ENCODE results near the gene GHRHR.

GHRHR gene

DNA sequence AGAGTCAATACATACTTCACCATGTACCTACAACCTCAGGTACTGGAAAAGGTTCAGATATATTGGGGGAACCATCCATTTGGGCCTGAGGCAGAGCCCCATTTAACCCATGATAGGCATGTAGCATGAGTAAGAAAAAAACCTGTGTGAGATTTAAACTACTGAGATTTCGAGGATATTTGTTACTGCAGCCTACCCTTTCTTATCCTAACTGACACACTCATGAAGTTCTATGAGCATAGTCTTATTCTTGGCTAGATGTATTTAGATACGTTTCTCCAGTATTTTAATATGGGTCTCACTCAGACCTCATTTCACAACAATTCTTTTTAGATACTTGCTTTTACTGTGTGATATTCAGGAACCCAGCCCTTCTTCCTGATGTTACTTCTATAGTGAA lies 39.3 kb downstream of the GHRHR start:
- DNase-seq (ENCODE audit: low read depth in 1 of 2, low spot score in 1 of 2), result no peak

DNA sequence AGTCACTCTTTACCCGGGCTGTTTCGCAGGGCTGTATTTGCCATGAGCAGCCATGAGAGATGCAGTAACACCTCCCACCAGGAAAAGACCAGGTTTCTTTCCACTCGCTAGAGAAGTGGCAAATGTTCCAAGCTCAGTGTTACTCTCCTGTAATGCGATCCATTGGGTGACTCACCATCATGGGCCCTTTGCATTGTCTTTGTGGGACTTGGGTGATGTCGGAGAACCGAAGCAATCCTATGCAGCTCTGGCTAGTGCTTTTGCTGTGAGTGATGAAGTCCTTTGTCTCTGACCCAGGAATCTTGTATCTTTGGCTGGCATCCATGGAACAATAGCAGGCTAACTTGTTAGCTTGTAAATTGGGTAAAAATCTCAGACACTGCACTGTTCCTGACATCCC lies 40.0 kb downstream of the GHRHR start:
- DNase-seq (ENCODE audit: low read depth in 1 of 2, low spot score in 1 of 2), result no peak

DNA sequence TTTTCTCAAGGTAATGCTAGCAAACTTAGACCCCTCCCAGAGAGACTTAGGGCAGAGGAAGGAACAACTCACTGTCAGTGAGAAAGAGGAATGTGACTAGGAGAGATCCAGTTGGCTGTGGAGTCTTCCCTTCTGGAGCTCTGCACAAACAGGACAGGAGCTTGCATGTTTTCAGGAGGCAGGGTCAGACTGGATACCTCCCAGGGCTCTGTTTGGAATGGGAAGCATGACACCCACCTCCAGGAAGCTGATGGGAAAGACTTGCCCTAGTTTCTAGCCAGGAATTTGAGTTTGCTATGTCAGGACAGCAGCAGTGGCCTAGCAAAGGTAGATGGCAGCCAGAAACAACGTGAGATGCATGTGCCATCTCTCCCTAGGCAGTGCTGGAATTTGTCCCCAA lies 40.6 kb downstream of the GHRHR start:
- DNase-seq (ENCODE audit: low read depth in 1 of 2, low spot score in 1 of 2), result no peak

DNA sequence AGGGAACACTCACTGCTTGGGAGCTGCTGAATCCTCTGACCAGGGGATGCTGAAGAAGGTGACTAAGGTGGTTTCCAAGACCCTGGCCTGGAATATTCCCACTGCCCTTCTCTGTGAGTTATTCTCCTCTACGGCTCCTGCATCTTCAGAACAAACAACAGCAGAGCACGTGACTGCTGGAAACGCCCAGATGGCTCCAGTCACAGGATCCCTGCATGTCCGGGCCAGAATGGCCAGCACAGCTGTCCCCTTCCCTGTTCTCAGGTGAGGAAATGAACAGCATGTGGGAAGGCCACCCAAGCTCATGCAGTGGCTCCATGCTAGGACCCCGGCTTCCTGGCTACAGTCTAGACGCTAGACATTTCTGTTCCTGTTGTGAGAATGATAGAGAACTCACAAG lies 43.1 kb downstream of the GHRHR start:
- no peak for DNase-seq (ENCODE audit: low read depth in 1 of 2, low spot score in 1 of 2)

DNA sequence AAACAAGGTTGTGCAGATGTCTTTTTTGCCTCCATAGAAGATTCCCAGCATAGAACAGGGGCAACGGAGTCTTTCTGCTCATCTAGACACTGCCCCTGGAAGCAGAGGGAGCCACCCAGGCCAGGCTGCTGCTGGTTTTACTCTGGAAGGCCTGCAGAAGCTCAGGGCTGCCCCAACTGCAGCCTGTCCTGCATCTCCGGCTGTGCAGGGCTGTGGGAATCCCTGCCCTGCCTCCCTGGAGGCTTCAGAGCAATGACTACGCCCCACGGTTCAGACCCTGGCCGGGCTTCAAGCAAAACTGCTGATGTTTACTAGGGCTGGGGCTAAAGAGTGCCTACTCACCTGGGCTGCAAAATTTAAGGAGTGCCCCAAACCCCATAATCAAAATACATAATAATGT lies 43.9 kb downstream of the GHRHR start:
- DNase-seq (ENCODE audit: low read depth in 1 of 2, low spot score in 1 of 2), result no peak

DNA sequence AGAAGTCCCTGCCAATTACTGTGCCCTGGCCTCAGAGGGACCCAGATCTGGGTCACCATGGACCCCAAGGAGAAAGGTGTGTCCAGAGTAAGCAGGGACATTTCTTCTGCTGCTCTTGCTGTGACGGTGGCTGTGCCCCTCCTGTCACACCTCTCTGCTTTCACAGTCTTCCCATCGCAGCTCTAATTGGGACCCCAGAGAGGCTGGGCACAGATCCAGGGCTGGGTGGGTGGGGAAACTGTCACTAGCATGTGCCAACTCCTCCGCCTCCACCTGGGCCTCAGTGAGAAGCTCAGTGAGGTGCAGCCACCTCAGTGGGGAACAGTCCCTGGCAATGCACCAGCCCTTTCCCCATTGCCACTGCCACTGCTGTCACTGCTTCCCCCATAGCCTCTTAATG lies 51.1 kb downstream of the GHRHR start:
- no peak for DNase-seq (ENCODE audit: low read depth in 1 of 2, low spot score in 1 of 2)

DNA sequence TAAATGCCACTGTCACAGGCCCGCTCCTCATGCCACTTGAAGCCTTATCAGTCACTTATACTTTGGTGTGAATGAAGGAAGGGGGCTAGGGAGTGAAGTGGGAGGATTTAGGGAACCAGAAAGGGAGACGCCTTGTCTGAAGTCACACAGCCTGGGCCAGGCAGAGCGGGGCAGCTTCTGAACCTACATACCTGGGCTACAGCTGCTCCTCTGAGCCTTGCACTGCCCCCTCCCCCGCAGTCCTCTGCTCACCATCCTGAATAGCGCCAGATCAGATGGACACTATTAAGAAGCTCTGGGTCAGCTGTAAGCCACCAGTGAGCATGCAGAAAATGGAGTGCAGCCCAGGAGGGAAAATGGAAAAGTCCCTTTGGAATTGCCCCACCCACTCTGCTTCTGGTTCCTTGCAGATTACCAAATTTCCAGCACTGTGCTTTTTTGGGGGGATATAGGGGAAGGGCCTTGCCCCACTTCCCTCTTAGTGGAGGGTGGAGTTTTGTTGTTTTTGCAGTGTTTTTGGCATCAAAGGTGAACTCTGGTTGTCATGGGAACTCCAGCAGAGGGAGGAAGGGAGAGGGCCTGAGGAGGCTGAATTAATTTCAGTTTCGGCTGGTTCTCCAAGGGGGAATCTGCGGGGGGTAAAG lies 53.4 kb downstream of the GHRHR start:
- DNase-seq (ENCODE audit: low read depth in 1 of 2, low spot score in 1 of 2), result no peak

DNA sequence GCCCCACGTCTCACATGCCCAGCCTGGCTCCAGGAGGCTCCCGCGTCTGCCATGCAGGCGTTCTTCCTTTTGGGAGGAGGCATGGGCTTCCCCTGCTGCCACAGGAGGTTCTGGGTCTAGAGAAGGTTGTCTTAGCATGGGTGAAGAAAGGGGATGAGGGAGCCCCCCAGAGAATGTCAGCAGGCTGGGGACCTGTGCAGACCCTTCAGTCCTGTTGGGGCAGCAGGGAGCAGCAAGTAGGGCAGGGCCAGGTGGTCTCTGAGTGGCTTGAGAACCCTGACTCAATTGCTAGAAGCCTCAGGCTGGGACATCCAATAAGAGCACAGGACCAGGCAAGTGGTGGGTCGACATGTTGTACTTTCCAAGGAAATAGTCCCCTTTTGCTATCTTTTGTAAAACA lies 54.0 kb downstream of the GHRHR start:
- no peak for DNase-seq (ENCODE audit: low read depth in 1 of 2, low spot score in 1 of 2)

DNA sequence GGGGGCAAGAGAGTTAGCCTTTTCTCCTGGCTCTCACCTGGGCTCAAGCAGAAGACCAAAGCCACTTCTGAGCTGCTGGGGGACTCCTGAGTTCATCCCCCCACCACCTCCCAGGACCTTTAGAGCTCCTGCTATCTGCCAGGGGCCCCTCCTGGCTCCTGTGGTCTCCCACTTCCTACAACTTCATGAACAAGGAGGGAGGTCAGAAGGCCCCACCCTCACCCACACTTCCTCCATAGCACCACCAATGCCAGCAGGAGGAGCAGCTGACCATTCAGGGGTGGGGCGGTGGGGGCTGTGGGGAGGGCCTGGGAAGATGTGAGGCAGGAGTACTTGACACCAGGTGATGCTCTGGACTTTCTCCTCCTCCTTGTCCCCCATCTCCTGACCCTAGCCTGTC lies 55.8 kb downstream of the GHRHR start:
- DNase-seq (ENCODE audit: low read depth in 1 of 2, low spot score in 1 of 2), result no peak

DNA sequence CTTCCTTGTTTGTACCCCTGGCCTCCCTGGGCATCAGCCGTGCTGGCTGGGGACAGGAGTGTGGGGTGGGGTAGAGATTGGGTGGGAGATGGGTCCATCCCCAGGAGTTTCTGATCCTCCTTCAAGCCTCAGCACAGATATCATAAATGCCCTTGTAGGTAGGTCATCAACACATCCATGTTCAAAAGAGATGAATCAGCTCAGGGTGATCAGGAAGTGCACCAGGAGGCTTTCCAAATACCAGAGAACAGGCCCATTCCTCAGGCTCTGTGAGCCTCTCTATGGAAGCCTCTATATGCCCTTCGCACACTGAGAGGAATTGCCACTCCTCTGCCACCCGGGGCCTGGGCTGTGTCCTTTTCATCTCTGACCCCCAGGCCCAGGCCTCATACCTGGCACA lies 56.4 kb downstream of the GHRHR start:
- DNase-seq (ENCODE audit: low read depth in 1 of 2, low spot score in 1 of 2), result no peak

DNA sequence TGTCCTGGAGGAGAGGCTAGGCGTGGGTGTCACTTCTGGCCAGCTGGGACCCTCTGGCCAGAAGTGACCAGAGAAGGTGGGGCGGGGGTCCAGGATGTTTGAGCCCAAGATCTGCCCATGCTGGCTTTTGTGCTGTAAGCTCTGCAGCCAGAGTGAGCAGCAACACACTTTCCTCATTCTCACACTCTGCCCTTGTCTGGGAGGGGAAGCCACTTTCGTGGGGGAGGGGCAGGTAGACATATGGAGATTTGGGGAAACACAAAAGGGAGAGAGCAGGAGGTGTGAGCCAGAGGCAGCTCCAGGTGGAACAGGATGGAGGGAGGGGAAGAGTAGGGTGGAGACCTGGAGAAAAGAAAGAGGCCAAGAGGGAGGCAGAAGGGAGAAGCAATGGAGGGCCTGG lies 56.9 kb downstream of the GHRHR start:
- DNase-seq (ENCODE audit: low read depth in 1 of 2, low spot score in 1 of 2), result no peak

DNA sequence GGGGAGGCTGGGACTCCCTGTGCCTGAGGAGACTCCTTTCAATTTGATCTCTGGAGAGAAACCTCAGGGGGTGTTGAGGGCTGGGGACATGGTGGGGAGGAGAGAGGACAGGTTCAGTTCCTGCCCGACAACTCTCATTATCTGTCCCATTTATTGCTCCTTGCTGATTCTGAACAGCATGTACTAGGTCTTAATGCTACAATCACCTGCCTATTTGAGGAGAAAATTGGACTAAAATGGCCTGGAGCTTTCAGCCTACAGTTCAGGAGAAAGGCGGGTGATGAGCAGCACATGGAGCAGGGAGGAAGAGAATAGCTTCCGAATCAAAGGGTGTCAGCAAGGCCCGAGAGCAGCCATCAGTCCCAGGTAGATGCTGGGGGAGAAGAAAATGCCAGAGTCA lies 58.4 kb downstream of the GHRHR start:
- no peak for DNase-seq (ENCODE audit: low read depth in 1 of 2, low spot score in 1 of 2)

DNA sequence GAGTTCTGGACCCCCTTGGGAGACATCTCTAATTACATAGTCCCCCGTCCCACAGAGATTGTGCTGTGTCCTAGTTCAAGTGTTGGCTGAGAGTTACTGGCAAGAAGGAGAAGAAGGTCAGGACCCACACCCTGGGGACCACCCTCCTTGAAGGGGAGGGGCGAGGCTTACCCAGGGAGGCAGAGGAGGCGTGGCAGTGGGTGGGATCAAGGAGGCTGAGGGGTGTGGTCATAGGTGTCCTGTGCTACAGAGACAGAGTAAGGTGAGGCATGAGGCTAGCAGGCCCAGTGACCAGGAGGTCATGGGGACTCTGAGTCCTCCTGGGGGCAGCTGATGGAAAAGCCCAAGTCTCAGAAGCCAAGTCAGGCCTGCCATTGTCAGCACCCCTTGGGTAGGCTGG lies 59.0 kb downstream of the GHRHR start:
- no peak for DNase-seq (ENCODE audit: low read depth in 1 of 2, low spot score in 1 of 2)

DNA sequence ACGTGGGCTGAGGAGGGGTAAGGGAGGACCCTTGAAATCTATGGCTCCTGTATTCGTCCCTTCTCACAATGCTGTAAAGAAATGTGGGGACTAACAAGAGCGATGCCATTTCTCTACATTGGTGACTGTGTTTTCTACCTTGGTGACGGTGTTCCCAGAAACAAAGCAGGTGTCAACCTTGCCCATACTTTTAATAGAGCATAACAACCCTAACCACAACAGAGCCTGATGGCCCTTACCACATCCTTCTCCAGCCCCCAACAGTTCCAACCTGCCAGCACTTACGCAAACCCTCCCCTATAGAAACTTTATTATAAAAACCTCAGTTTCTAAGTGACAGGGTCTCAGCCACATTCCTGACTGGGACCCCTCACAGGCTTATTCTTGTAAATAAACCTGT lies 60.1 kb downstream of the GHRHR start:
- DNase-seq (ENCODE audit: low read depth in 1 of 2, low spot score in 1 of 2), result no peak

DNA sequence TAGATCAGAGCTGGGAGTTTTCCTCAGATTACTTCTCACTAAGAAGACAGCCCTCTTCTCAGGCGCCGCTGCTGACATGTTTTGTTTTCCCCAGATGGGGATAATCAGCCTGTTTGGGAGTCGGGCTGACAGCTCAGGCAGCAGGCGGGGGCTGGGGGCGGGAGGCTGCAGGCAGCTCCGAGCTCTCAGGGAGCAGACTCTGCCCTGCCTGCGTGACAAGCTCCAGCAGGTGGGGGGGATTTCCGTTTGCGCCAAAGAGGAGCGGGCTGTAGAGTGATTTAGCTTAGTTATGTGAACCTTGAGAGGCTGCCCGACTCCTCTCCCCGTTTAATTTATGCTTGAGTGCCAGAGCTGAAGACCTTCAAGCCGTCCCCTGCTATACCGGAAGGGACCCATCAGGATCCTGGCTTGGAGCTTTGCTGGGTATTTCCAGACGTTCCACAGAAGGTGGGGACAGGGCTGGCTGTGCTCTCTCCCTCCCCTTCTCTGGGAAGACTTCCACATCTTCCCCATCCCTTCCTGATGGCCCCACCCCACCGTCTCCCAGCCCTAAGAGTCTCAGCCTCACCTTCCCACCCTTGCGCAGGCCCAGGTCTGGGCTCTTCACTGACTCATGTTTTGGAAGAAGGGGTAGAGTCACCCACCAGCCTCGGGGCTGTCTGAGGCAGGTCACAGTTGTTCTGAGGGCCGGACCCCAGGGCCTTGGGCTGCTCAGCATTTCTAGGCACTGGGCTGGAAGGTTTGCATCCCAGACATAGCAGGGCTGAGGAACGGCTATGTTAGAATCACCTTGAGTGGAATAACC lies 63.6 kb downstream of the GHRHR start:
- no peak for DNase-seq (ENCODE audit: low read depth in 1 of 2, low spot score in 1 of 2)

DNA sequence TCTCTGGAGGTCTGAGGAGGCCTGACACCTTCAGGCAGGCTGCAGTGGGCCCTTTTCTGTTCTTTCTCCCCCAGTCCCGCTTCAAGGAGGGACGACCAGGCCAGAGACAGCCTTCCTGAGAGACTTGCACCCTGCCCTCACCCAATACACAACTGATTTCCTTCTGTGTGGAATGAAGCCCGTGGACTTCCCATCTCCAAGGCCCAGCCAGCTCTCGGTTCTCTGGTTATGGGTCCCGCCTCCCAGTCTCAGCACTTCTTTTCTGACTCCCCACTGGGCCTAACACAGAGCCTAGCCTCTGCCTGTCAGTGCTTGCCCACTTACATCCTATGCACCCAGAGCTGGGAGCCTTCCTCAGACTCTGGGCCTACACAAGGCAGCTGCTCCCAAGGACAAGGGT lies 64.3 kb downstream of the GHRHR start:
- no peak for DNase-seq (ENCODE audit: low read depth in 1 of 2, low spot score in 1 of 2)

DNA sequence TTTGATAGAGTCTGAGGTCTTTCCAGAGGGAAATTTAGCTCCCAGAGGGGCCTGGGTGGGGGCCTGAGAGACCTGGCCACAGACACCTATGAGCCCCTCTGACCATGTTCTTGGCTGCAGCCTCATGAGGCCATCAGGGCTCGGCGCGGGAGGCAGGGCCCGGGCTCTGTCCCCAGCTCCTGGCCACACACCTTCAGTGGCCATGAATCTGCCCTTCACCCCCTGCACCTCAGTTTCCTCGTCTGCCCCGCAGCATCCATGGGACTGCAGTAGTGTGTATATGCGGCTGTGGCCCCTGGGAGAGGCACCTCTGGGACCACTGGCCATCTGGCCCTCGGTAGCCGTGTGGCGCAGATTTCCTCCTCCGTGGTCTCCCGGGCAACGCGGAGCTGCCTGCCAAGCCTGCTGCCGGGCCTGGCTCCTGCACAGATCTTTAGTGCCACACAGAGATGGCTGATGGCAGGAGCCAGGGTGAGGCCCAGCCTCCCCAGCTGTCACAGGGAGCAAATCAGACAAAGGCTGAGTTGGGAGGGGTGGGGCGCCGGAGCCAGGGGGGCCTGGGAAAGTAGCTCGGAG lies 64.8 kb downstream of the GHRHR start:
- DNase-seq (ENCODE audit: low read depth in 1 of 2, low spot score in 1 of 2), result no peak

All from activated CD4-positive, alpha-beta T cell treated with anti-CD3 and anti-CD28 coated beads, Interleukin-2, amount 50 U/mL, for 24 hours (primary cell).